Muscle of leg (tissue), 11 donors: ENCODE results near the gene GSTO2. TPM values are rescaled to one million over a fixed set of nuclear protein-coding genes. Genes with fewer than 3 reads are reported as not detected.

Experiments used
- DNase-seq: peaks from one replicate; pipeline ENCODE4 v3.0.0; 2013
- H3K27ac ChIP-seq: one replicate; pipeline ENCODE4 v1.5.1; 2013; ENCODE audit warnings: mild to moderate bottlenecking, low read length, control low read depth
- H3K27me3 ChIP-seq: one replicate; pipeline ENCODE4 v1.6.1; 2013; ENCODE audit warnings: low read length; ENCODE audit not compliant: control insufficient read depth, insufficient read depth
- H3K36me3 ChIP-seq: one replicate; pipeline ENCODE4 v1.6.1; 2013; ENCODE audit warnings: low read length; ENCODE audit not compliant: control insufficient read depth, insufficient read depth
- H3K4me1 ChIP-seq: one replicate; pipeline ENCODE4 v1.6.1; 2013; ENCODE audit warnings: low read length; ENCODE audit not compliant: control insufficient read depth, insufficient read depth
- H3K4me3 ChIP-seq: one replicate; pipeline ENCODE4 v1.5.1; 2013; ENCODE audit warnings: low read length, control low read depth
- H3K9me3 ChIP-seq: replicated peaks from 2 replicates; pipeline ENCODE4 v1.6.1; 2013; ENCODE audit warnings: low read depth, low read length; ENCODE audit not compliant: control insufficient read depth
- WGBS: methylation state at CpG from one replicate; pipeline ENCODE4 v1.1.5; 2013; ENCODE audit warnings: missing lambda C conversion rate; ENCODE audit not compliant: insufficient coverage; 5-methylcytosine and 5-hydroxymethylcytosine counted together
- polyA plus RNA-seq, 8 donors: library from polyadenylated mRNA; unstranded; fragments of 120-200 nt; gene quantifications; one replicate each; pipeline versions ENCODE4 v1.2.1 to v1.2.3, GENCODE V29; 2013; ENCODE audit warnings: inconsistent platforms in 1 of 8, low replicate concordance in 1 of 8; ENCODE audit not compliant: insufficient read length in 8 of 8, insufficient read depth in 1 of 8
- total RNA-seq: library from RNA; stranded (reverse); fragments of 120-200 nt; gene quantifications from one replicate; pipeline ENCODE4 v1.2.4, GENCODE V29; 2013

The GSTO2 gene
- total and polyA plus RNA-seq, 9 donors: 0.33 to 2.9 (median 0.84) TPM

- Histone ChIP-seq H3K9me3 (no peaks in the 10 kb centered on the region), H3K27ac (no peak overlapping the region), H3K27me3 (no peaks in the 10 kb centered on the region), H3K4me1 (peaks cover 30% of the 10 kb centered on the region), H3K36me3 (peaks cover 7% of the 10 kb centered on the region), H3K4me3 (no peak overlapping the region)
- DNase-seq: peak; percentile 10
- WGBS: 65% methylated on average over 2 of the region's 3 CpGs
These were observed 37.9 kb downstream of the GSTO2 start for GRCh38 chr10:104306897-104307296.

GRCh38 chr10:104307576-104308438 lies 38.8 kb downstream of the GSTO2 start:
- Histone ChIP-seq H3K27me3 (no peaks in the 10 kb centered on the region), H3K27ac (no peak overlapping the region), H3K4me1 (peaks cover 38% of the 10 kb centered on the region), H3K9me3 (no peaks in the 10 kb centered on the region), H3K36me3 (peaks cover 7% of the 10 kb centered on the region), H3K4me3 (no peak overlapping the region)
- WGBS: 66% methylated on average over 5 of the region's 10 CpGs
- peak; percentile 28 for DNase-seq

GRCh38 chr10:104308439-104308903 lies 39.5 kb downstream of the GSTO2 start:
- no peak overlapping the region for H3K27ac ChIP-seq
- no peaks in the 10 kb centered on the region for H3K9me3 ChIP-seq
- H3K36me3 ChIP-seq: peaks cover 10% of the 10 kb centered on the region
- whole genome bisulfite sequencing: 51% methylated on average over 4 of the region's 4 CpGs
- H3K4me1 ChIP-seq: peaks cover 38% of the 10 kb centered on the region
- no peak for DNase-seq
- no peaks in the 10 kb centered on the region for H3K27me3 ChIP-seq
- no peak overlapping the region for H3K4me3 ChIP-seq

- H3K27ac ChIP-seq: no peak overlapping the region
- H3K9me3 ChIP-seq: no peaks in the 10 kb centered on the region
- H3K4me3 ChIP-seq: no peak overlapping the region
- no peak for DNase-seq
- H3K36me3 ChIP-seq: peaks cover 26% of the 10 kb centered on the region
- WGBS: 80% methylated on average over 6 of the region's 15 CpGs
- H3K27me3 ChIP-seq: no peaks in the 10 kb centered on the region
- H3K4me1 ChIP-seq: peaks cover 34% of the 10 kb centered on the region
These were observed 41.3 kb downstream of the GSTO2 start for GRCh38 chr10:104309980-104310978.

GRCh38 chr10:104311184-104311720 lies 42.3 kb downstream of the GSTO2 start:
- Histone ChIP-seq H3K27ac (no peak overlapping the region), H3K9me3 (no peaks in the 10 kb centered on the region), H3K27me3 (no peaks in the 10 kb centered on the region), H3K36me3 (peaks cover 32% of the 10 kb centered on the region), H3K4me1 (peaks cover 30% of the 10 kb centered on the region), H3K4me3 (no peak overlapping the region)
- 85% methylated on average over 3 of the region's 5 CpGs for WGBS
- no peak for DNase-seq

GRCh38 chr10:104314591-104315485 lies 45.9 kb downstream of the GSTO2 start:
- 89% methylated on average over 43 of the region's 43 CpGs for WGBS
- DNase-seq: no peak
- H3K4me3 ChIP-seq: no peak overlapping the region
- no peaks in the 10 kb centered on the region for H3K27me3 ChIP-seq
- peaks cover 55% of the 10 kb centered on the region for H3K4me1 ChIP-seq
- H3K9me3 ChIP-seq: no peaks in the 10 kb centered on the region
- H3K27ac ChIP-seq: no peak overlapping the region
- peaks cover 32% of the 10 kb centered on the region for H3K36me3 ChIP-seq

GRCh38 chr10:104315486-104315921 lies 46.5 kb downstream of the GSTO2 start:
- DNase-seq: no peak
- no peak overlapping the region for H3K27ac ChIP-seq
- 97% methylated on average over 22 of the region's 22 CpGs for WGBS
- H3K36me3 ChIP-seq: peaks cover 29% of the 10 kb centered on the region
- H3K4me1 ChIP-seq: peaks cover 48% of the 10 kb centered on the region
- no peaks in the 10 kb centered on the region for H3K27me3 ChIP-seq
- H3K4me3 ChIP-seq: no peak overlapping the region
- no peaks in the 10 kb centered on the region for H3K9me3 ChIP-seq

GRCh38 chr10:104316321-104317099 lies 47.5 kb downstream of the GSTO2 start:
- H3K27ac ChIP-seq: peak overlapping the region; percentile 64
- H3K4me1 ChIP-seq: peaks cover 53% of the 10 kb centered on the region
- no peaks in the 10 kb centered on the region for H3K27me3 ChIP-seq
- WGBS: 38% methylated on average over 2 of the region's 9 CpGs
- no peak for DNase-seq
- H3K9me3 ChIP-seq: no peaks in the 10 kb centered on the region
- H3K36me3 ChIP-seq: peaks cover 26% of the 10 kb centered on the region
- no peak overlapping the region for H3K4me3 ChIP-seq
